Activated B cell treated with CpG ODN at 0.5 μM for 24 hours (primary cell): ENCODE measurements around the gene KAZALD1. TPM values are rescaled to one million over a fixed set of nuclear protein-coding genes. Genes with fewer than 3 reads are reported as not detected.

Source experiments
- ATAC-seq: fragments of 200-7000 bp; cut with Tn5 transposase; one replicate; pipeline ENCODE4 v1.10.0; 2021; ENCODE audit warnings: low read depth, mild to moderate bottlenecking, moderate library complexity
- CTCF ChIA-PET: fragments of 350-600 bp; sonication (Branson Sonifier 250); formaldehyde crosslinking; loops from one replicate; lab custom pipeline; 2021; ENCODE audit warnings: antibody characterized with exemption; lab: Charles Lee
- POLR2A ChIA-PET: fragments of 350-600 bp; sonication (Branson Sonifier 250); formaldehyde crosslinking; loops from one replicate; lab custom pipeline; 2021; ENCODE audit warnings: antibody characterized with exemption; lab: Charles Lee
- DNase-seq: peaks from one replicate; pipeline ENCODE4 v3.0.0; 2022
- H3K27ac Mint-ChIP-seq: one replicate; pipeline ENCODE4 v1.8.0; 2020; ENCODE audit warnings: mixed read lengths
- H3K27me3 Mint-ChIP-seq: one replicate; pipeline ENCODE4 v1.8.0; 2021; ENCODE audit warnings: mixed read lengths
- H3K36me3 Mint-ChIP-seq: one replicate; pipeline ENCODE4 v1.8.0; 2021; ENCODE audit warnings: low read depth, mixed read lengths
- H3K4me1 Mint-ChIP-seq: one replicate; pipeline ENCODE4 v1.8.0; 2021; ENCODE audit warnings: mixed read lengths
- H3K4me3 Mint-ChIP-seq: one replicate; pipeline ENCODE4 v1.8.0; 2020; ENCODE audit warnings: mild to moderate bottlenecking, mixed read lengths
- H3K9me3 Mint-ChIP-seq: one replicate; pipeline ENCODE4 v1.8.0; 2020; ENCODE audit warnings: mixed read lengths
- CTCF ChIP-seq: fragments of 200-600 bp; IDR thresholded peaks from one replicate; pipeline ENCODE4 v1.8.0; 2022; ENCODE audit warnings: antibody characterized with exemption, mild to moderate bottlenecking
- intact Hi-C: fragments of 100-400 bp; cut with micrococcal nuclease; formaldehyde crosslinking; loops from one replicate; pipeline ENCODE4 v1.15.1; 2024
- total RNA-seq: library from RNA; stranded (reverse); gene quantifications from 2 replicates; pipeline ENCODE4 v1.2.3, GENCODE V29; 2022

The KAZALD1 gene
- total RNA-seq, 1 donor from 2014 or later = 0.58 TPM

DNA sequence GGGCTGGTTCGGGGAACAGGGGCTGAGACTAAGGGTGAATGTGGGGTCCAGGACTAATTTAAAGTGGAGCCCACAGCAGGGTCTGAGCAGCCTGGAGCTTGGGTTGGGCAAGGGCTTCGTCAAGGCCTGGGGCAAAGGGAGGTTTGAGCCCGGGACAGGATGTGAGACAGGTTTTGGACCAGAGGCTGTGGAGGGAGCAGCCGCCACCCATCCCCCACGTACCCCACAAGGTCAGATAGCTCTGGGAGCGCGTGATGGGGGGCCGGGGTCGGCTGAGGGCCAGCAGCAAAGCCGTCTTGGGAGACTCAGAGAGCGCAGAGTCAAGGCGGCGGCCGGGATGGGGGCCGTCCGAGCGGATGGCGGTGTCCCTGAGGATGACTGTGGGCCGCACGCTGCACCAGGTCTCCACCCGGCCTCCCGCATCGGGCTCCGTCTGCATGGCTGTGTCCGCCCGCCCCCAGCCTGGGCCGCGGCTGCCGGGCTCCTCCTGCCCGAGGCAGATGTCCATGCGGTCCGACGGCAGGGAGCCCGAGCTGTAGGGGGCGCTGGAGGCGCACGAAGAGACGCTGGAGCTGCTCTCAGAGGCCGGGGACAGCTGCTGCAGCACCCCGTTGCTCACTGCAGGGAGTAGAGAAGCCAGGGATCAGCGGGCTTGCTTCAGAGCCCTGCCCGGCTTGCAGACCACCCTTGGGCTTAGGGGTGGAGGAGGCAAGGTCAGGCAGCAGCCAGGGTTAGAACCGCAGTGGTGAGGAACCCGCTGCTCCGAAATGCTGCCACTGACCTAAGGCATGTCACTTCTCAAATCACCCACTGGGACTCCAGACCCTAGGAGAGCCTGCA, 43.0 kb upstream of the KAZALD1 start:
- DNase-seq = peak; percentile 39
- TF ChIP-seq CTCF = no peak
- no peak overlapping the region for H3K27ac Mint-ChIP-seq
- intact Hi-C loops = loop anchor here (1.0 kb wide), 1 partner anchor 12 kb away; the partner anchor contains the start of genes PDZD7 and SFXN3
- ChIA-PET CTCF (interaction anchor here (0.9 to 1.8 kb wide), 6 partner anchors 11 to 53 kb away, joined by 3 to 20 read pairs (median 4); partner anchors contain the start of genes PDZD7 and SFXN3), POLR2A (interaction anchor here (2.3 kb wide), 1 partner anchor 13 kb away, joined by 9 read pairs; the partner anchor contains the start of genes PDZD7 and SFXN3)
- peaks cover 17% of the 10 kb centered on the region for H3K4me1 Mint-ChIP-seq
- ATAC-seq = peak; percentile 59
- H3K36me3 Mint-ChIP-seq = no peaks in the 10 kb centered on the region
- no peaks in the 10 kb centered on the region for H3K9me3 Mint-ChIP-seq
- peak overlapping the region; percentile 39 for H3K4me3 Mint-ChIP-seq
- H3K27me3 Mint-ChIP-seq = peaks cover 27% of the 10 kb centered on the region

DNA sequence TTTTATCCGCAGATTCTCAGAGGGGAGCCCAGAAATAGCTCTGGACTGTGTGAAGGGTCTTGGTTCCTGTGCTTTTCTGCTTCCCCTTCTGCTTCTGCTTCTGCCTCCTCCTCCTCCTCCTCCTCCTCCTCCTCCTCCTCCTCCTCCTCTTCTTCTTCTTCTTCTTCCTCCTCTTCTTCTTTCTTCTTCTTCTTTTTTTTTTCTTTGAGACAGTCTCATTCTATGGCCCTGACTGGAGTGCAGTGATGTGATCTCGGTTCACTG, 42.4 kb upstream of the KAZALD1 start:
- Mint-ChIP-seq H3K4me1 (peaks cover 14% of the 10 kb centered on the region), H3K27ac (no peak overlapping the region), H3K36me3 (no peaks in the 10 kb centered on the region), H3K27me3 (peaks cover 27% of the 10 kb centered on the region), H3K9me3 (no peaks in the 10 kb centered on the region), H3K4me3 (no peak overlapping the region)
- DNase-seq = no peak
- ChIA-PET POLR2A (interaction anchor here (2.3 kb wide), 1 partner anchor 12 kb away, joined by 9 read pairs; the partner anchor contains the start of genes PDZD7 and SFXN3), CTCF (interaction anchor here (0.9 to 1.8 kb wide), 6 partner anchors 10 to 52 kb away, joined by 3 to 20 read pairs (median 4); partner anchors contain the start of genes PDZD7 and SFXN3)
- intact Hi-C loops = loop anchor here (1.0 kb wide), 1 partner anchor 12 kb away; the partner anchor contains the start of genes PDZD7 and SFXN3
- no peak for ATAC-seq
- TF ChIP-seq CTCF = no peak

- no peaks in the 10 kb centered on the region for H3K9me3 Mint-ChIP-seq
- H3K27me3 Mint-ChIP-seq = peaks cover 25% of the 10 kb centered on the region
- no peak overlapping the region for H3K27ac Mint-ChIP-seq
- no peak overlapping the region for H3K4me3 Mint-ChIP-seq
- intact Hi-C loops = no loop called here
- ATAC-seq (no peak), DNase-seq (no peak)
- peaks cover 14% of the 10 kb centered on the region for H3K4me1 Mint-ChIP-seq
- TF ChIP-seq CTCF = no peak
- ChIA-PET CTCF (no interaction called here), POLR2A (no interaction called here)
- H3K36me3 Mint-ChIP-seq = no peaks in the 10 kb centered on the region
Observed at GRCh38 chr10:101020427-101021075, 41.2 kb upstream of the KAZALD1 start.

- peaks cover 22% of the 10 kb centered on the region for H3K27me3 Mint-ChIP-seq
- ChIA-PET POLR2A (no interaction called here), CTCF (no interaction called here)
- ATAC-seq (no peak), DNase-seq (no peak)
- no peak overlapping the region for H3K27ac Mint-ChIP-seq
- no peak for TF ChIP-seq CTCF
- H3K4me3 Mint-ChIP-seq = no peak overlapping the region
- intact Hi-C loops = no loop called here
- no peaks in the 10 kb centered on the region for H3K36me3 Mint-ChIP-seq
- peaks cover 14% of the 10 kb centered on the region for H3K4me1 Mint-ChIP-seq
- no peaks in the 10 kb centered on the region for H3K9me3 Mint-ChIP-seq
Observed at GRCh38 chr10:101021239-101021638, 40.5 kb upstream of the KAZALD1 start.

DNA sequence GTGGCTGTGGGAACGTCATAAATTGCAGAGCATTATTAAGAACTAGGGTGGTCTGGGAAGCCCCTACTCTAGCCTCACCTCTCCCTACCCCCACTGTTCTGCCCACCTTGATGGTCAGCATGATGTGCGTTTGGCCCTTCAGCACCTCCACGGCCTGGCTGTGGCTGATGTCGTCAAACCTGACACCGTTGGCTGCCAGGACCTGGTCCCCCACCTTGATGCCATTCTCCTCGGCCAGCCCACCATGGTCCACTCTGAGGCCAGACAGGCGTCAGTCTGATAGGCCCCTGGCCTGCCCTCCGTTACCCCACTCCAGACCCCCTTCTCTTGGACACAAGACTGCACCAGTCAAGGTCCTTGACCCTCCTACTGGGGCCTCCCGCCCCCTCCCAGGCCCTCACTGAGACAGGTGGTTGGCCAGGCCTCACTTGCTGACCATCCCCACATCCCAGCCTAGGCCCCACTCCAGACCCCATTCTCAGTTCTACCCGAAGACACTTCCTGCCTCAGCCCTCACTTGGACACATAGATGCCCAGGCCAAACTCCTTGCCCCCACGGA, 40.0 kb upstream of the KAZALD1 start:
- intact Hi-C loops = no loop called here
- Mint-ChIP-seq H3K27ac (no peak overlapping the region), H3K4me3 (no peak overlapping the region), H3K36me3 (no peaks in the 10 kb centered on the region), H3K27me3 (peaks cover 18% of the 10 kb centered on the region), H3K9me3 (no peaks in the 10 kb centered on the region), H3K4me1 (peaks cover 14% of the 10 kb centered on the region)
- ChIA-PET POLR2A (interaction anchor here (0.7 kb wide), 1 partner anchor 26 kb away, joined by 3 read pairs; no protein-coding TSS in a partner anchor), CTCF (no interaction called here)
- DNase-seq (no peak), ATAC-seq (no peak)
- TF ChIP-seq CTCF = no peak
